ENCODE measurements around the gene ZFYVE28.
"Not testable (repeated sequence)": the region's sequence is repeated elsewhere in the genome, so short reads cannot be mapped to it uniquely, and the experiment has no call there.

The ZFYVE28 gene

DNA sequence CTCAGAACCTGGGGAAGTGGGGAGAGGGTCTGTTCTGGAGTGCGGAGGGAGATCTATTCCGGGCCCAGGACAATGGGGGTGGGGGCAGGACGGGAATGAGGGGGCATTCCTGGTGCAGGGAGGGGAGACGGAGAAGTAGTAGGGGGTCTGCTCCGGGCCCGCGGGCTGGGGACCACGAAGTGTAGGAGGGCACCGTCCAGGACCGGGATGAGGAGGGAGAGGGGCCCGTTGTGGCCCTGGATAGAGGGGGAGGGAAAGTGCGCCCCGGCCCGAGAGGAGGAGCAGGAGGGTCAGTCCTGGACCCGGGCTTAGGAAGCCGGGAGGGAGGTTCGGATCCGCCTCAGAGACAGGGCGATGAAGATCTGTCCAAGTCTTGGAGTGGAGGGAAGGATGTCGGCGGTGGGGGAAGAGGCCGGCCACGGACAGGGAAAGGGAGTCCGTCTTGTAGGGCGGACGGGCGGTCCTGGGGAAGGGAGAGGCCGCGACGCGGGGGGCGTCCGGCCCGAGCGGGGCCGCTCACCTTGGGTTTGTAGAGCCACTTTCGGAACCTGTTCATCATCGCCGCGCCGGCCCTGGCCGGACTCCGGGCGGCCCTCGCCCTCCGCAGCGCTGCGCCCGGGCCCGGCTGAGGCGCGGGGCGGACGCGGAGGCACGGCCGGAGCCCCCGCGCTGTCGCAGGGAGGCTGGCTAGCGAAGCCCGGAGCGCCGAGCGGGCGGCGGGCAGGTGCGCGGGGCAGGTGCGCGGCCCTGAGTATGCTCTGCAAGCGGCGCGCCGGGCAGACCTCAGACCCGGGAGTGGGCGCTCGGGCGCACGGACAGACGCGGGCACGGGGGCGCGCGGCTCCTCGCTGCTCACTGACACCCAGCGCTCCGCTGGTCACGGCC is at the start of gene ZFYVE28:
Gene ZFYVE28 (minus strand): TSS at position 881 of the 885 bp plus-strand sequence. CDS start 322 bp downstream, at position 559.
- DNase-seq (ENCODE audit: extremely low read depth, low read depth), result no peak
- TF ChIP-seq CTCF (IDR thresholded peaks at IDR 0.05; ENCODE audit: low read depth, low read length), result no peak

GRCh38 chr4:2465544-2465943 is 47.1 kb upstream of the ZFYVE28 start:
- DNase-seq (ENCODE audit: extremely low read depth, low read depth), result not testable (repeated sequence)

GRCh38 chr4:2465032-2465431 is 46.6 kb upstream of the ZFYVE28 start:
- no peak for TF ChIP-seq CTCF (IDR thresholded peaks at IDR 0.05; ENCODE audit: low read depth, low read length)
- DNase-seq (ENCODE audit: extremely low read depth, low read depth), result no peak

- no peak for DNase-seq (ENCODE audit: extremely low read depth, low read depth)
- TF ChIP-seq CTCF (IDR thresholded peaks at IDR 0.05; ENCODE audit: low read depth, low read length), result no peak
Measured at GRCh38 chr4:2462992-2463762, 44.7 kb upstream of the ZFYVE28 start.

- TF ChIP-seq CTCF (IDR thresholded peaks at IDR 0.05; ENCODE audit: low read depth, low read length), result peak; percentile 16; the same call in 1 of the 2 replicates
- no peak for DNase-seq (ENCODE audit: extremely low read depth, low read depth)
Measured at GRCh38 chr4:2462218-2462991, 44.0 kb upstream of the ZFYVE28 start.

DNA sequence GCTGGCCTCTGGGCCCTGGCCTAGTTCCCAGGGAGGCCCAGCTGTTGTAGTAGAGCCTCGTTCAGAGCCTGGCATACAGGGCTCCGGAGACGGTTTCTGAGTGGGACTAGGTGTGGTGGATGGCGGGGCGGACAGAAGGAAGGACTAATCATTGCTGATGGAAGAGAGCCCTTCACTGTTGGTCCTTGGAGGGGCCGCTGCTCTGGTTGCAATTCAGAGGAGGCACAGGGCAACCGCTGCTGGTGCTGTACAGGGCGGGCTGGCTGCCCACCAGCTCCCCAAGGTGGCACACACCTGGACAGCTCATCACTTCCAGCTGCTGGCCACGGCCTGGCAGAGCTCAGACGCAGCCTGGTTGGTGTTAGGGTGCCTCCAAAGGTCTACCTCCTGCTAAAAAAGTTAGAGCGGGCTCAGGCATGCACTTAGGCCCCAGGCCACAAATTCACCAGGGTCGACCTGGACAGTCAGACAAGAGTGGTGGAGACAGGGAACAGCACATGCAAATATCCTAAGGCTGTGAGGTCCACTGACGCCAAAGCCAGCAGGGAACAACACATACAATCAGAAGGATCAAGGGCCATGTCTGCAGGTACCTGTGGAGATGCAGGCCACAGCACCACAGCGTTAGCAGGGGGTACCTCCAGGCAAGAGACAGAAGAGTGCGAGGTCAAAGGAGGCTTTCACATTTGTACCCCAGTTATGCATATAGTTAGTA is 43.0 kb upstream of the ZFYVE28 start:
- no peak for DNase-seq (ENCODE audit: extremely low read depth, low read depth)
- TF ChIP-seq CTCF (IDR thresholded peaks at IDR 0.05; ENCODE audit: low read depth, low read length), result no peak

Measured in AG09319 (cell line).